ENCODE data around the gene MAML2.

- TF ChIP-seq CTCF (IDR thresholded peaks at IDR 0.05; ENCODE audit: borderline replicate concordance, extremely low read depth, low read length, poor library complexity, severe bottlenecking) (no peak), EZH2 (IDR thresholded peaks at IDR 0.05; ENCODE audit: borderline replicate concordance, low read depth, low read length, severe bottlenecking) (no peak)
Observed at GRCh38 chr11:96036863-96037262, 306.1 kb downstream of the MAML2 start.

All from DND-41 (cell line).